ENCODE data around the gene TMEM119. TPM values are rescaled to one million over a fixed set of nuclear protein-coding genes. Genes with fewer than 3 reads are reported as not detected.
"Not testable (repeated sequence)": the region's sequence is repeated elsewhere in the genome, so short reads cannot be mapped to it uniquely, and the experiment has no call there.

TMEM119 gene
- total RNA-seq, 1 donor from 2014 or later: not detected

DNA sequence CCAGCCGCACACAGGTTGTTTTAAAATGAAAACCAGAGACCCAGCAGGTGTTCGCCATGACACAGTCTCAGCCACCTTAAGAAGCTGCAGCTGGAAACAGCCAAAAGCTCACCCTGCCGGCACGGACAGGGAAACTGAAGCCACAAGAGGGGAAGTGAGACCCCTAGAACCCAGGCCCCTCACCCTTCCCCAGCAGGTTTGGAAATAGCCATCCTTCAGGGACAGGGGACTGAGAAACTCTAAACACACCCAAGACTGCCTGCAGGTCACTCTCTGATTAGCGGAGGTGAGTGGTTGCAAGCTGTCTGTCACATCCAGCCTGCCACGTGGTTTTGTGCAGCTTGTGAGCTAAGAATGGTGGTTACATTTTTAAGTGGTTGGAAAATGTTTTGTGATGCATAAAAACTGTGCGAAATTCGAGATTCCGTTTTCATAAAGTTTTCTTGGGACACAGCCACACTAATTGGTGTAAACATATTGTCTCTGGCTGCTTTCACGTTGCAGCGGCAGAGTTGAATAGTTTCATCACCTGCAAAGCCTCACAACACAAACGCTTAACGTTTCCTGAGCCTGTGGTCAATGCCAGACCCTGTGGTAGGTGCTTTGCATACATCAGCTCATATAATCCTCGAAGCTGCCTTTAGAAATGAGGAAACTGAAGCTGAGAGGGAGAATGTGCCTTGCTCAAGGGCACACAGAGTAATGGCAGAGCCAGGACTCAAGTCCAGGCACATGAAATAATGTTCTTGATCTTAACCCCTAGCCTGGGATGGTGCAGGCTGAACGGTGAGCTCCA lies 37.5 kb upstream of the TMEM119 start:
- DNase-seq (ENCODE audit: extremely low read depth, low read depth, low spot score): no peak

DNA sequence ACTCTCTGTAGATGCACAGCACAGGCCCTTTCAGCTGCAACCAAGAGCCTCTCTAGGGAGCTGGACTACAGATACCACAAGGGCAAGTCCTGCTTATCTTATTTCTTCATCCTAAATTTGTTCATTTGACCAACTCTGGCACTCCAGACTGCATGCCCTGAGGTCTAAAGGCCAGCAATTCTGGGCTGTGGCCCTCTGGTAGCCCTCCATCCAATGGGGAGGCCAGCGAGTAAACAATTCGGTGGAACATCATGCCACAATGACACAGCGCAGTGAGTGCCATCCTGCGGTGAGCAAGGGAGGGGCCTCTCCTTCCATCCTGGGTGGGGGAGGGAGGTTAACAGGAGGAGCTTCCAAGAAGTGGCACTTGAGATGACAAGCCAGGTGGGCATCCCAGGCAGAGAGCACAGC lies 36.5 kb upstream of the TMEM119 start:
- DNase-seq (ENCODE audit: extremely low read depth, low read depth, low spot score): no peak

DNA sequence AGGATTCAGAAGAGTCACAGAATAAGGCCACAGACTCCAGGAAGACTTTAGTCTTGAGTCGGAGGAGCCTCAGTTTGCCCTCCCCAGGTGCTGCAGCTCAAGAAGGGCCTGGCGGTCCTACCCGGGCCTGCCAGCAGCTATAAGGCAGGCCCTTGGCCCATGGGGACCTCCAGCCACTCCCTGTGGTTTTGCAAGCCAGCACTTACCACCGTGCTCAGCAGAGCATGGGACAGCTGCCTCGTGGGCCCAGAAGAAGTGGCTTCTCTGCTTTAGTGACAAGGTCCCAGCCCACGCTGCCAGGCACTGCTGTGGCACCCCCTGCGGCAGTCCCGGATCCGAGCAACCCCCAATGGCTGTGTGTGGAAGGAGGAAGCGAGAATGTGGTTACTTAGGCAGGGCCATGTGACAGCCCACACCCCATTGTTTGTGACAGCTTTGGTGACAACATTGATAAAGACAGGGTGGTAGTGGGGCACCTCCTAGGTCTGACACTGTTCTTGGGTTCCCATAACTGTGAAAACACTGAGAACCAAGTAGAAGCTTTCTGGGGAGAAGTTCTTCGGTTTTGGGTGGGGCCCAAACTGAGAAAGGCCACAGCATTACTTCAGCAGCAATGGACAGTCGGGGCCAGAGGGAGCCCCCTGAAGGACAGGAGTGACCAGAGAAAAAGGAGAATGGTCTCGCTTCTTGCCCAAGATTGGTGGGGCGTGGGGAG lies 35.8 kb upstream of the TMEM119 start, which contains the start of gene SELPLG:
Gene SELPLG, minus strand, starts transcription at position 361 of the 715 bp plus-strand sequence. CDS start 9,587 bp downstream, outside the sequence.
- DNase-seq (ENCODE audit: extremely low read depth, low read depth, low spot score): no peak

DNA sequence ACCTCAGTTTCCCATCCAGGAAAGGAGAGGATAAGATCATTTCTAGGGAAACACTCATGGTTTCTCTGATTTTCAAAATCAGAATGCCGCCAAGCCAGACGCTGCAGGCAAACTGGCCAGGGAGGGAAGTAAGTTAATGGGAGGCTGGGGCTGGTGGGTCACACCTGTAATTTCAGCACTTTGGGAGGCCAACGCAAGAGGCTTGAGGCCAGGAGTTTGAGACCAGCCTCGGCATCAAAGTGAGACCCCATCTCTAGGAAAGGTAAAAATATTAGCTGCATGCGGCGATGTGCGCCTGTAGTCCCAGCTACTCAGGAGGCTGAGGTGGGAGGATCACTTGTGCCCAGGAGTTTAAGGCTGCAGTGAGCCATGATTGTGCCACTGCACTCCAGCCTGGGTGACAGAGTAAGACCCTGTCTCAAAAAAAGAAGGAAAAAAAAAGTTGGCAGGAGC lies 35.2 kb upstream of the TMEM119 start:
- no peak for DNase-seq (ENCODE audit: extremely low read depth, low read depth, low spot score)

DNA sequence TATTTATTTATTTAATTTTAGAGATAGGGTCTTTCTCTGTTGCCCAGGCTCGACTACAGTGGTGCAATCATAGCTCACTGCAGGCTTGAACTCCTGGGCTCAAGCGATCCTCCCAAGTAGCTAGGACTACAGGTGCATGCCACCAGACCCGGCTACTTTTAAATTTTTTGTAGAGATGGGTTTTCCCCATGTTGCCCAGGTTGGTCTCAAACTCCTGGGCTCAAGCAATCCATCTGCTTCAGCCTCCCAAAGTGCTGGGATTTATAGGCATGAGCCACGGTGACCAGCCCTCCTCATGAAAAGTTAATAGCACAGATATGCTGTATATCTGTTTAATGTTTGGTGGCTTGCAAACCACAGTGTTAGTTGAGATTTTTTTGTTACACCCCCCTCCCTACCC lies 33.4 kb upstream of the TMEM119 start:
- not testable (repeated sequence) for DNase-seq (ENCODE audit: extremely low read depth, low read depth, low spot score)

DNA sequence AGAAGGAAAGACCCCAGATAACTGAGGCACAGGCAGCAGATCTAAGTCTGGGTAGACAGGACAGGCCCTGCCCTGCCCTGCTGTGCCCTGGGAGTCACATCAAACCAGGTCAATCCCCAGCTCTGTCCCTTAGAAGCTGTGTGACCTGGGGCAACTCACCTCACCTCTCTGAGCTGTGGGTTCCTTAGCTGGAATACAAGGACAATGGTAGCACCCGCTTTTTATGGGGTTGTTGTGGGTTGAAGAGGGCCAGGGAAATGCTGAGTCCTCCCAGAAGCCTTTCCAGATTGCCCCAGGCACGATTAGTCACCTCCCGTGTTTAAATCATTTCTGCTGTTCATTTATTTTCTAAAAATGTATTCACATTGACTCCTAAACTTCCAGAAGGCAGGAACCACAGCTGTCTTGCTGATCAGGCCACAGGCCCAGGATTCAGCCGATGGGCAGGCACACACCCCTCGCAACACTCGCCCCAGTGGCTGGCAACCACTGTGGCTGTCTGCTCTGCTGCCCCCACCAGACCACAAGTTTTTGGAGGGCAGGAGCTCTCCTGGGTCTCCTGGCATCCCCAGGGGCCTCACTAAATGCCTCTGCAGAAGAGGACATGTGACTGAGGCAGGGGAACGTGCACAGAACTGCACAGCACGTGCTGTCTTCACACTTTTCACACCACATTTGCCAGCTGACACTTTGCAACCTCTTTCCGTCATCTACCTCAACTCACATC lies 32.8 kb upstream of the TMEM119 start:
- no peak for DNase-seq (ENCODE audit: extremely low read depth, low read depth, low spot score)

DNA sequence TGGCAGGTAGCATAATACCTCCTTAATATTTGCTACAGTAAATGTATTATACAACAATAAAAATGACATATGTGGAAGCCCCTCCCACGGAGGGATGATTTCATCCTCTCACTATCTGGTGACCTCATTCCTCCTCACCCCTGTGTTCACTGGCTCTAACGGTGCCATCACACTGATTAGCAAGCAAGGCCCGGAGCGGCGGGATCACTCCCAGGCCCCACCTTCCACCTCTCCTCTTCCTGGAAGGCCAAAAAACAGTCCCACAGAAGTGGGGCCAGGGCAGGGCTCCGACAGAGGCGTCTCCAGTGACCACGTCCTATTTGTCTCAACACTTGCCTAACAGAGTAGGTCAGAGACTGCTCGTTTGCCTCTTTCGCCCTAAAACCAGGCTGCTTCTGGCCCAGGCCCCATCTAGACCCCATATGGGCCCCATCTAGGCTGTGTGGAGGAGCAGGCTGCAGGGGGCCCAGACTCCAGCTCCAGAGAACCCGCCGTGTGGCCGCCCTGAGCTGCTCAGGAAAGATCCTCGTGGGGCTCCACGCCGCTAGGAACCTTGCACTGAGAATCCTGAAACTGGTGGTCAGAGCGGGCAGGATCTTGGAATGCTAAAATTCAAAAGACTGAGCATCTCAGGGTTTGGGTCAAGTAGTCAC lies 32.1 kb upstream of the TMEM119 start:
- no peak for DNase-seq (ENCODE audit: extremely low read depth, low read depth, low spot score)

DNA sequence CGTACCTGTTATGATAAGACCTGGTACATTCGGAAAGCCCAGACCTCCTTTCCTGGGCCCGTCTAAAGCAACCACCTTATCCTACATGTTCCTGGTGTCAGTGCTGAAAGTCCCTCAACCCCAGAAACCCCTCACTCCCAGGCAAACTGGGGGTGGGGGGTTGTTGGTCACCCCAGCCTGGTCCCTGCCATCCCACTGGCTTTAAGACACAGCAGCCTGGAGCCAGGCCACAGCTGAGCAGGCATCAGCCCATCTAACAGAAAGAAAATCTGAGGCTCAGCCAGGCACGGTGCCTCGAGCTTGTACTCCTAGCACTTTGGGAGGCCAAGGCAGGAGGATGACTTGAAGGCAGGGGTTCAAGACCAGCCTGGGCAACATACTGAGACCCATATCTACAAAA lies 31.3 kb upstream of the TMEM119 start:
- DNase-seq (ENCODE audit: extremely low read depth, low read depth, low spot score): no peak

DNA sequence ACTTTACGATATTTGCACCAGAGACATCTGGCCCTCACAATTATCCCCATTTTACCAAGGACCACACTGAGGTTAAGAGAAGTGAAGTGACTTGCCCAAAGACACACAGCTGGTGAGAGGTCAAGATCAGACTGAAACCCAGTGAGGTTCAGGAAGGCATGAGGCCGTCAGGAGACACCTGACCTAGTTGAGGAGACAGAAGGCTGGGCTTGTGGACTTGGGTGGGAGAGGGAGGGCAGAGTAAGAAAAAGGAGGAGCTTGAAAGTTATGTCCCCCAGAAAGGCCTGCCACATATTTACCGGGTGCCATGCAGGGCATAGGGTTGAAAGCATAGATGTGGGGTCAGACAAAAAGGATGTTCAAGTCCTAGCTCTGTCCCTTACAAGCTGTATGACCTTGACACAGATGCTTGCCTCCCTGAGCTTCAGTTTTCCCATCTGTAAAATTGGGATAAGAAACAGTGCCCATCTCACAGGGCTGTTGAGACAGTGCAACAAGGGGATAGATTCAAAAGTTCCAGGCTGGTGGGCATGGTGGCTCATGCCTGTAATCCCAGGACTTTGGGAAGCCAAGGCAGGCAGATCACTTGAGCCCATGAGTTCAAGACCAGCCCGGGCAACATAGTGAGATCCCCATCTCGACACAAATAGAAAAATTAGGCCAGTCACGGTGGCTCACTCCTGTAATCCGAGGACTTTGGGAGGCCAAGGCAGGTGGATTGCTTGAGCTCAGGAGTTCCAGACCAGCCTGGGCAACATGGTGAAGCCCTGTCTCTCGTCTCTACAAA lies 29.4 kb upstream of the TMEM119 start:
- DNase-seq (ENCODE audit: extremely low read depth, low read depth, low spot score): no peak

DNA sequence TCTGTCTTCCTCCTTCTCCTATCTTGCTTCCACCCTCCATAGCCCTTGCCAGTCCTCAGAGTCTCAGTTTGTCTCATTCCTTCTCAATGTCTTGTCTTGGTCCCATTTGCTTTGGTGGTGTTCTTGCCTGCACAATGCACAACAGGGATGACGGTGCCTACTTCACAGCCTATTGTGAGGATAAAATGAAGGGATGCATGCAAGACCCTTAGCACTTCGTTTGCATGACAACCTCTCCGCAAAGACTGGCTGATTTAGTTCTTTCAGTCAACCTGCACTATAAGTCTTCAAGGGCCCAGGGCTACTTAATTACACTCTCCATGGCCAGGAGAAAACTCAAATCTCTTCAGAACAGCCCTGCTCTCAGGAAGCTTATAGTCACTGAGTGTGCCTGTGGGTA lies 27.3 kb upstream of the TMEM119 start:
- DNase-seq (ENCODE audit: extremely low read depth, low read depth, low spot score): no peak

DNA sequence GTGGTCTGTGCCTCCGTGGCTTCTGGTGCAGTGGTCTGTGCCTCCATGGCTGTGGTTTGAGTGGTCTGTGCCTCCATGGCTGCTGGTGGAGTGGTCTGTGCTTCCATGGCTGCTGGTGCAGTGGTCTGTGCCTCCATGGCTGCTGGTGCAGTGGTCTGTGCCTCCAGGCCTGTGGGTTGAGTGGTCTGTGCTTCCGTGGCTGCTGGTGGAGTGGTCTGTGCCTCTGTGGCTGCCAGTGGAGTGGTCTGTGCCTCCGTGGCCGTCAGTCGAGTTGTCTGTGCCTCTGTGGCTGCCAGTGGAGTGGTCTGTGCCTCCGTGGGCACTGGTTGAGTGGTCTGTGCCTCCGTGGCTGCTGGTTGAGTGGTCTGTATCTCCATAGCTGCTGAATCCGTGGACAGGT lies 25.7 kb upstream of the TMEM119 start:
- no peak for DNase-seq (ENCODE audit: extremely low read depth, low read depth, low spot score)

DNA sequence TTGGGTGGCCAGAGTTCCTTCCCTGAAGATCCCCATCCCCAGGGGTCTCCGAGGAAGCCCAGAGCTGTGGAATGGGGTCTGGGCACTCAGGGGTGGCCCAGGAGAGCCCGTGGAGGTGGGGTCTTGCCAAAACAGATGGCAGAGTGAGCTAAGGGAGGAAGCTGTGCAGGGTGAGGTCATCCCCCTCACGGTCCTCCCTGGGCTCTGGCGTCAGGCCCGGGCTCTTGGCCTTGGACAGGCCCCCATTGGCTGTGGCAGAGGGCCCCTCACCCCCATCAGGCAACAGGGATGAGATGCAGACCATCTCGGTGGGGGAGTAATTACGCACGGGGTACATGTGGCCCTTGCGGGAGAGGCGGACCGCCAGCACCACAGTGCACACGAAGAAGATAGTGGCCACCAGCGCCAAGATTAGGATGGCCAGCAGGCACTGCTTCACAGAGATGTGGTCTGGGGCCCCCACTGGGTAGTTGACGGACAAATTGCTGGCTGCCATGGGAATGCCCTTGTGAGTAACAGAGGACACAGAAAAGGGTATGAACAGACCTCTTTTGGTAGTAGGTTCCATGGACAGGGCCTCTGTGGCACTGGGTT lies 25.1 kb upstream of the TMEM119 start:
- DNase-seq (ENCODE audit: extremely low read depth, low read depth, low spot score): no peak

DNA sequence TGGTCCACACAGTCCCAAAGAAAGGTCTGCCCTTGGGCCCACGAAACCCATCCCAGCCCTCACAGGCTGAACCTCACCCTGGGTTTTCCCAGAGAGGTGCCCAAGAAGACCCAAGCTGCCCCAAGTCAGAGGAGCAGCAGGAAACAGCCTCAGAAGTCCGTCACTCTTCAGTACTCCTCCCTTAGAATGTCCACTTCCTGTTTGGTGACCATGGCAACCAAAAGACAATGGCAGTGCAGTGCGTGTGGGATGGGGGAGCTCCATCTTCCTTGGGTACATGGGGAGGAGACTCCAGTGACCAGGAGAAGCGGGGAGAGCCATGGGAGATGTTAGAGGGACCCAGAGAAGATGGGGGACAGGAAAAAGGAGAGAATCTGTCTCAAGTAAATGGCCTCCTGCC lies 24.5 kb upstream of the TMEM119 start:
- DNase-seq (ENCODE audit: extremely low read depth, low read depth, low spot score): peak; percentile 77

DNA sequence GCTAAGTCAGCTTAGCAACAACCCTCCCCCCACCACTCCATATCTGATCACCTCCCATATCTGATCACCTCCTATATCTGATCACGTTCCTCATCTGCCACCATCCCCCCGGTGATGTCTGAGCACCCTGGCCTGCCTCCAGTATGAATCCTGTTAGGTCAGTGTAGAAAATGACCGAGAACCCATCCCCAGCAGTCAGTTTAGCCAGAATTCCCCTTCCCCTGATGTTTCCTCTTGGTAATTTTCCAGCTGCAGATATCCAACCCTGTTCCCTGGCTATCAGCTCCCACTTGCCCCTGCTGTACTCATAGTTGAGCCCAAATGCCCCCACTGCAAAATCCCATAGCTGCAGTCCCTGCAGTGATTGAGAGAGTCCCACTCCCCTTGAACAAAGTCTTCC lies 23.3 kb upstream of the TMEM119 start:
- DNase-seq (ENCODE audit: extremely low read depth, low read depth, low spot score): no peak

DNA sequence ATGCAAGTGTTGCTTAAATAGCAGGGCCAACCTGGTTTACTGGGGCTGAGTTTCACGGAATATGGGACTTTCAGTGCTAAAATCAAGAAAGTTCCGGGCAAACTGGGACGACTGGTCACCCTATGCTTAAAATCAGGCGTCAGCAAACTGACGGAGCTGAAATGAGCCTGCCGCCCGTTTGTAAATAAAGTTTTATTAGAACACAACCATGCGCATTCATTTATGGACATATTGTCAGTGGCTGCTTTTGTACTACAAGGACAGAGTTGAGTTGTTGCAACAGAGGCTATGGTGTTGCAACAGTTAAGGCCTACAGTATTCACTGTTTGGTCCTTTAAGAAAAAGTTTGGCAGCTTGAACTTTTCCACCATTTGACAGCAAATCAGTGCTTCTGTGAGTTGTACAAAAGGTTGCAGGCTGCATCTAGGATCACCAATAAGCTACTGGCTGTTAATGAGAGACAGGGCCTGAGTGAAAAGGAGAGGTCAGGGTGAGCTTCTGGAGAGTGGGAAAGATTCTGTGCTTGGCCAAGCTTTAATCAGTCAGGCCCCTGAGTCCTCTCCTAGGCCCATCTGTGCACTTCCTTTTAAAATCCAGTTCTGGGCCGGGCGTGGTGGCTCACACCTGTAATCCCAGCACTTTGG lies 22.5 kb upstream of the TMEM119 start:
- DNase-seq (ENCODE audit: extremely low read depth, low read depth, low spot score): no peak

DNA sequence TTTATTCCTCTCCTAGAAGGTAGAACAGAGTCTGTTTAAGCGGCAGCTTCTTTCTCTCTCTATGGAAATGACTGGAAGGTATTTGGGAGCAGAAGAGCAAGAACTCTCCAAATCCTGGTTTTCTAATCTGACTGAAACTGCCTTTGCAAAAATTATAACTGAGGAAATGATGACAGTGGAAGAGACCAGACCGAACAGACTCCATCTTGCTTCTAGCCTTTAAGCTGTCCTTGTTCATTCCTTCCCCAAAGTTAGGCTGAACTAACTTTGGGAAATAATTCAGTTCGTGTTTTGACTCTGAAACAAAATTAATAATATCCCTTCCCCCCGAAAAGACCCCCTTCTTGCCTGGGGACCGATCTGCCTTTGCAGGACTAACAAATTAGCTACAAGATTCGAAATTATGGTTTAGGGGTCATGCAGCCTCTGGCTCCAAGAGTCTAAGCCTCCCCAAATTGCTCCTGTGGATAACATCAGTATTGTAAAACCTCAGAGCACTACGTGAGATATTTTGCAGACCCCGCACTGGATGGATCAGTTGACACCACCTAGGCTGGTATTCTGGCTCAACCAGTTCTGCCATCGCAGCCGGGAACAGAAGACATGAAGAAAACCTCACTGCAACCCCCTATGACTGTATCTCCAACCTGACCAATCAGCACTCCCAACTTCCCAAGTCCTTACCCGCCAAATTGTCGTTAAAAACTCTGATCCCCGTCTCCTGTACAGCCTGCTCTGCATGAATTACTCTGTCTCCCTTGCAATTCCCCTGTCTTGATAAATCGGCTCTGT lies 21.7 kb upstream of the TMEM119 start:
- DNase-seq (ENCODE audit: extremely low read depth, low read depth, low spot score): no peak

DNA sequence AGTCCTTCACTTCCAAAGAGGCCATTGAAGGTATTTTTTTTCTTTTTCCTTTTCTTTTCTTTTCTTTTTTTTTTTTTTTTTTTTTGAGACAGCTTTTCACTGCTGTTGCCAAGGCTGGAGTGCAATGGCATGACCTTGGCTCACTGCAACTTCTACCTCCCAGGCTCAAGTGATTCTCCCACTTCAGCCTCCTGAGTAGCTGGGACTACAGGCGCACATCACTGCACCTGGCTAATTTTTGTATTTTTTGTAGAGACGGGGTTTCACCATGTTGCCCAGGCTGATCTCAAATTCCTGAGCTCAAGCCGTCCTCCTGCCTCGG lies 21.0 kb upstream of the TMEM119 start:
- DNase-seq (ENCODE audit: extremely low read depth, low read depth, low spot score): not testable (repeated sequence)

DNA sequence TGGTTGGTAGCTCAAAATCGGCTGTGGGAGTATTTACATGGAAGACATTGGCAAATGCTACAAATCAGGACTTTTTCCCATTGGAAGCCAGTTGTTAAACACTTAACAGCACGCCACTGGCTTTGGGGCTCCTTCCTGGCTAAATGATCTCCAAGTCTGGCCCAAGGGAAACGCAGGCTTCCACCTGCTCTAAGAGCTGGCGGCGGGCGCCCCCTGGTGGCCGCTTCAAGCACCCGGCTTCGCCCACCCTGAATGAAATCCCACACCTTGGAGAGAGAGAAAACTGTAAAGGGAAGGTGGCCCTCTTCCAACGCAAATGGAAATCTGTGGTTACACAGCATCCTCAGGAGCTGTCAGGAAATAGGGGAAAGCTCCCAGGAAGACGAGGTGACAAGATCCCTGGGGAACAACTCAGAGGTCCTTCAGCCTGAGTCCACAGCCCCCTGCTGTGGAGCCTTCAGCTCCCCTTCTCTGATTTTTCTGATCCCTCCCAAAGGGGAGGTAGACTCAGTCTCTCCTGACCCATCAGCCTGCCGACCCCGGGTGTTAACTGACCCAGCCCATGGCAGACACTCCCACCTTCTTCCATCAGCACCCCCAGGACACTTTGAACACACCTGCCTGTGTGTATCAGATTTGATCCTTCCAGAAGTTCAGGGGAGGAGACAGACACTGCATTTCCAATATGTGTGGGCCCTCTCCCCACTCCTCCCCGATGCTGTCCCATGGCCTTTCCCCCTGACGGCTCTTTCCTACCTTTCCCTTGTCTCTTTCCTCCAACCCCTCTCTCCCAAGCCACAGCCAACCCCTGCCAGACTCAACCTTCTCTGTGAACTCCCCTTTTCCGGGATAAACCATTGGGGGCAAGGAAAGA lies 20.4 kb upstream of the TMEM119 start:
- peak; percentile 45 for DNase-seq (ENCODE audit: extremely low read depth, low read depth, low spot score)
